Measurements from ENCODE around the gene CCDC68. TPM values are rescaled to one million over a fixed set of nuclear protein-coding genes. Genes with fewer than 3 reads are reported as not detected.
"Not testable (repeated sequence)": the region's sequence is repeated elsewhere in the genome, so short reads cannot be mapped to it uniquely, and the experiment has no call there.

The CCDC68 gene
- total RNA-seq, 1 donor from 2014 or later = not detected

DNA sequence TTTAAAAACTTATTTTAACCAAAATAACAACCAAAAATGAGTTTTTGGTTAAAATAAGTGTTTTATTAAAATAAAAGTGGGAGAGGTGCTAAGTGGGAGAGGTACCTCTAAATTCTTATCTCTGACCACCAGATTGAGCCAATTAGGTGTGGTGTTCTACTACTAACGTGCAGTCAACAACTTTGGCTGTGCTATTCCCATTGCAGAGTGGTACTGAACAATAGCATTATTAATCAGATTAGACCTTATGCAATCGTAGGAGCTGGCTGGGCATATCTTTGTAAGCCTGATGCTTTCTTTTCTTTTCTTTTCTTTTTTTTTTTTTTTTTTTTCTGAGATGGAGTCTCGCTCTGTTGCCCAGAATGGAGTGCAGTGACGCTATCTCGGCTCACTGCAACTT, 92.1 kb downstream of the CCDC68 start:
- H3K36me3 Mint-ChIP-seq (ENCODE audit: unreplicated experiment) = no peaks in the 10 kb centered on the region
- no peak for DNase-seq
- peaks cover 1% of the 10 kb centered on the region for H3K9me3 Mint-ChIP-seq (ENCODE audit: unreplicated experiment)

DNA sequence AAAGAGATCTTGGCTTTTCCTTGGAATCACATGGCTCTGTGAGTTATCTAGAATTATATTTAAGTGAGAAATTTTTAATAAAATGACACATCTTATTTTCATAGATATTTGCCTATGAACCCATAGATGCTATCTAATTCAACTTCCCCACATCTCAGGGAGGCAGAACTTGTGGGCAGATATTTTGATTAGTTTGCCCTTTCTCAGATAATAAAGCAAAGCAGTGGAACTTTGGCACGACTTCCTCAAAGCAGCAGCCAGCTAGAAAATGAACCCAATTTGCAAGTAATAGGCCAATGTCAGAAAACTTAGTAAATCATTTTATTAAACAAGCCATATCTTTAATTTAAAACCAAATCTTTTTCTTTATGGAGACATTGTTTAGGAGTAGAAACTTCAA, 98.3 kb downstream of the CCDC68 start:
- H3K4me1 Mint-ChIP-seq (ENCODE audit: low read depth, unreplicated experiment) = no peaks in the 10 kb centered on the region
- peaks cover 2% of the 10 kb centered on the region for H3K9me3 Mint-ChIP-seq (ENCODE audit: unreplicated experiment)
- H3K4me3 Mint-ChIP-seq (ENCODE audit: unreplicated experiment) = no peak overlapping the region
- TF ChIP-seq, protein P1, sequence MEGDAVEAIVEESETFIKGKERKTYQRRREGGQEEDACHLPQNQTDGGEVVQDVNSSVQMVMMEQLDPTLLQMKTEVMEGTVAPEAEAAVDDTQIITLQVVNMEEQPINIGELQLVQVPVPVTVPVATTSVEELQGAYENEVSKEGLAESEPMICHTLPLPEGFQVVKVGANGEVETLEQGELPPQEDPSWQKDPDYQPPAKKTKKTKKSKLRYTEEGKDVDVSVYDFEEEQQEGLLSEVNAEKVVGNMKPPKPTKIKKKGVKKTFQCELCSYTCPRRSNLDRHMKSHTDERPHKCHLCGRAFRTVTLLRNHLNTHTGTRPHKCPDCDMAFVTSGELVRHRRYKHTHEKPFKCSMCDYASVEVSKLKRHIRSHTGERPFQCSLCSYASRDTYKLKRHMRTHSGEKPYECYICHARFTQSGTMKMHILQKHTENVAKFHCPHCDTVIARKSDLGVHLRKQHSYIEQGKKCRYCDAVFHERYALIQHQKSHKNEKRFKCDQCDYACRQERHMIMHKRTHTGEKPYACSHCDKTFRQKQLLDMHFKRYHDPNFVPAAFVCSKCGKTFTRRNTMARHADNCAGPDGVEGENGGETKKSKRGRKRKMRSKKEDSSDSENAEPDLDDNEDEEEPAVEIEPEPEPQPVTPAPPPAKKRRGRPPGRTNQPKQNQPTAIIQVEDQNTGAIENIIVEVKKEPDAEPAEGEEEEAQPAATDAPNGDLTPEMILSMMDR (IDR thresholded peaks at IDR 0.05; ENCODE audit: partially characterized antibody, unreplicated experiment) = no peak
- H3K36me3 Mint-ChIP-seq (ENCODE audit: unreplicated experiment) = no peaks in the 10 kb centered on the region
- H3K27me3 Mint-ChIP-seq (ENCODE audit: unreplicated experiment) = peaks cover 2% of the 10 kb centered on the region
- no peak overlapping the region for H3K27ac Mint-ChIP-seq (ENCODE audit: unreplicated experiment)
- no peak for DNase-seq

More for the DNA sequence above, 92.1 kb downstream of the CCDC68 start:
- Mint-ChIP-seq H3K4me1 (ENCODE audit: low read depth, unreplicated experiment) (peaks cover 2% of the 10 kb centered on the region), H3K27ac (ENCODE audit: unreplicated experiment) (no peak overlapping the region), H3K27me3 (ENCODE audit: unreplicated experiment) (no peaks in the 10 kb centered on the region), H3K4me3 (ENCODE audit: unreplicated experiment) (no peak overlapping the region)
- TF ChIP-seq, protein P1 (IDR thresholded peaks at IDR 0.05; ENCODE audit: partially characterized antibody, unreplicated experiment) = no peak

DNA sequence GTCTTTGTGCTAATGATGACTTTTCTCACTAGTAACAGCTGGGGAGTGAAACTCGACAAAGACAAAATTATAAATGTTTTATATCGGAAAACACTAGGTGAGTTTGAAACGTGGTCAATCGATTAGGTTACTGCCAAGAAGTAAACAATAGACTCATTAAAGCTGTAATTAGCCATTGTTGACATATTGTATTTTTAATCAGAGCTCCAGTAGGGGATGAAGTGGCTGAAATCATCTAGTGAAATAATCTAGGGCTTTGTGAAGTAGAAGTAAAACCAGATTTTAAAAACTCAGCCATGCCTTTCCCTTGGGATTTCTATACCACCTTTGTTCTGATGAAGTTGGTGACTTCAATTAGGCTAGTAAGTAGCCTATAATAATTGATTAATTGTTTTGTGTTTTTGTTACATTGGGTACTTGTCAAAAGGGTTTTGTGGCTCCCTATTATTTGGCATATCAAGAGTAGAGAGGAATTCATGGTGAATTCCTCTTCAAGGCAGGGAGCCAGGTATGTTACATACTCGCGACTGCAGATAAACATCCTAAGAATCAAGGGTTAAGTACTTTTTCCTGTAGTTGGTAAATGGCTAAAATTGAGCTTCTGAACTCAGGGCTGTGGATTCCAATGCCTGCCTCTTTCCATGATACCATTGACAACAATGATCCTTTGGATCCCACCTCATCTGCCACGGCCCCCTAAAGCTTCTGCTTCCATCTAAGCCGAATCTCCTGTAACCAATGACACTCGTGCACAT, 99.4 kb downstream of the CCDC68 start:
- H3K9me3 Mint-ChIP-seq (ENCODE audit: unreplicated experiment) = peaks cover 2% of the 10 kb centered on the region
- no peak overlapping the region for H3K27ac Mint-ChIP-seq (ENCODE audit: unreplicated experiment)
- TF ChIP-seq, protein P1 (IDR thresholded peaks at IDR 0.05; ENCODE audit: partially characterized antibody, unreplicated experiment) = no peak
- H3K4me3 Mint-ChIP-seq (ENCODE audit: unreplicated experiment) = no peak overlapping the region
- no peaks in the 10 kb centered on the region for H3K4me1 Mint-ChIP-seq (ENCODE audit: low read depth, unreplicated experiment)
- no peak for DNase-seq
- H3K36me3 Mint-ChIP-seq (ENCODE audit: unreplicated experiment) = no peaks in the 10 kb centered on the region
- peaks cover 2% of the 10 kb centered on the region for H3K27me3 Mint-ChIP-seq (ENCODE audit: unreplicated experiment)

DNA sequence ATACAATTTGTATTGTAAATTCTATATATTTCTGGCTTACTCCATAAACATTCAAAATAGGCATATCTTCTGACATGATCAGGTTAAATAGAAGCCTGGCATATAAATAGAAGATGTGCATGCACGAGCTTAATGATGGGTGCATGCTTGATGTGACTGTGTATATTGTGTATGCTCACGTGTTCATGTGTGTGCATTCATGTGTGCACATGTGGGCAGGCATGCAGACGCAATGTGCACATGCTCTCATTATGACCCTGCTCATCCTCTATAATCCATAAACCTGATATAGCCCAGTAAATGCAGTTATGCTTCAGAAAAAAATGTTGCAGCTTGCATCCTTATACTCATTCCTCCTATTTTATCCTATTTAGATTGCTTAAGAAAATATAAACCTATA, 101.8 kb downstream of the CCDC68 start:
- no peaks in the 10 kb centered on the region for H3K4me1 Mint-ChIP-seq (ENCODE audit: low read depth, unreplicated experiment)
- peaks cover 2% of the 10 kb centered on the region for H3K9me3 Mint-ChIP-seq (ENCODE audit: unreplicated experiment)
- H3K4me3 Mint-ChIP-seq (ENCODE audit: unreplicated experiment) = no peak overlapping the region
- peaks cover 2% of the 10 kb centered on the region for H3K27me3 Mint-ChIP-seq (ENCODE audit: unreplicated experiment)
- no peaks in the 10 kb centered on the region for H3K36me3 Mint-ChIP-seq (ENCODE audit: unreplicated experiment)
- no peak for DNase-seq
- H3K27ac Mint-ChIP-seq (ENCODE audit: unreplicated experiment) = no peak overlapping the region
- TF ChIP-seq, protein P1 (IDR thresholded peaks at IDR 0.05; ENCODE audit: partially characterized antibody, unreplicated experiment) = no peak

DNA sequence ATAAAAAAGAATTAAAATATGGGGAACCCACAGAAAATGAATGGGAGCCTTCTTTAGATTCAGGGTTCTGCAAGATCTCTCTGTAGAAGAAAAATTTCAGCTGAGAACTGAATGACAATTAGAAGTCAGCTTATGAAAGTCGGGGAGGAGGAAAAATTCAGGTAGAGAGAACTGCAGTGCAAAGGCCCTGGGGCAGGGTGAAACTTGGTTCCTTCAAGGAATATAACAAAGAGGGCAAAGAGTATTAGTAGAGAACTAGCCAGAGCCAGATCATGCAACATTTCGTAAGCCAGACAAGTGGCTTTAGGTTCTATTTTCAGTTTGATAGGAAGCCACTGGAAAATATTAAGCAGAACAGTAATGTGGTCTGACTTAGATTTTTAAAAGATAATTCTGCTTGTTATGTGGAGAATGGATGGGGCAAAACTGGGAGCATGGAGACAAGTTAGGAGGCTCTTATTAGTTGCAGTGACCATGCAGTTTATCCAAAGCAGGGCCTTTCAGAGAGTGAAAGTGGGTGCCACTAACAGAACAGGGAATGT, 103.1 kb downstream of the CCDC68 start:
- Mint-ChIP-seq H3K9me3 (ENCODE audit: unreplicated experiment) (peaks cover 2% of the 10 kb centered on the region), H3K27me3 (ENCODE audit: unreplicated experiment) (peaks cover 2% of the 10 kb centered on the region), H3K27ac (ENCODE audit: unreplicated experiment) (no peak overlapping the region), H3K4me1 (ENCODE audit: low read depth, unreplicated experiment) (no peaks in the 10 kb centered on the region), H3K36me3 (ENCODE audit: unreplicated experiment) (no peaks in the 10 kb centered on the region), H3K4me3 (ENCODE audit: unreplicated experiment) (no peak overlapping the region)
- no peak for DNase-seq
- TF ChIP-seq, protein P1 (IDR thresholded peaks at IDR 0.05; ENCODE audit: partially characterized antibody, unreplicated experiment) = no peak

DNA sequence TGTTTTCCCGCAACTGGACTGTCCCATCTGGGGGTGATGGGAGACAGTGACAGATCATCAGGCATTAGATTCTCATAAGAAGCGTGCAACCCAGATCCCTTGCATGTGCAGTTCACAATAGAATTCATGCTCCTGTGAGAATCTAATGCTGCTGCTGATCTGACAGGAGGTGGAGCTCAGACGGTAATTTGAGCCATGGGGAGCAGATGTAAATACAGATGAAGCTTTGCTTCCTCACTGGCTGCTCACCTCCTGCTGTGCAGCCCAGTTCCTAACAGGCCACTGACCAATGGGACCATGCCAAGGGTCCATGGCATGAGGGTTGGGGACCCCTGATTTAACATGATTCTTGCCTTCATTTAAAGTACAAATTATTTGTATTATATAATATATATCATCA, 104.2 kb downstream of the CCDC68 start:
- not testable (repeated sequence) for H3K9me3 Mint-ChIP-seq (ENCODE audit: unreplicated experiment); H3K4me1 Mint-ChIP-seq (ENCODE audit: low read depth, unreplicated experiment); H3K36me3 Mint-ChIP-seq (ENCODE audit: unreplicated experiment)

More for the DNA sequence above, 104.2 kb downstream of the CCDC68 start:
- not testable (repeated sequence) for DNase-seq; H3K27me3 Mint-ChIP-seq (ENCODE audit: unreplicated experiment); H3K4me3 Mint-ChIP-seq (ENCODE audit: unreplicated experiment); H3K27ac Mint-ChIP-seq (ENCODE audit: unreplicated experiment)
